OCI-M1 (cell line): ENCODE data around the gene PLAAT4.

Experiments
- DNase-seq: peaks from one replicate; lab custom pipeline; 2025; lab: John Stamatoyannopoulos, UW

Gene PLAAT4, protein sequence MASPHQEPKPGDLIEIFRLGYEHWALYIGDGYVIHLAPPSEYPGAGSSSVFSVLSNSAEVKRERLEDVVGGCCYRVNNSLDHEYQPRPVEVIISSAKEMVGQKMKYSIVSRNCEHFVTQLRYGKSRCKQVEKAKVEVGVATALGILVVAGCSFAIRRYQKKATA

GRCh38 chr11:63536669-63537292 is at the start of gene PLAAT4:
Gene PLAAT4, plus strand, starts transcription at chr11:63536808. Its CDS starts 61 bp downstream, at chr11:63536869.
- peak; percentile 87 for DNase-seq

- no peak for DNase-seq
Observed at GRCh38 chr11:63488789-63489188, 47.8 kb upstream of the PLAAT4 start.

GRCh38 chr11:63489879-63490278 is 46.7 kb upstream of the PLAAT4 start:
- peak; percentile 48 for DNase-seq

DNA sequence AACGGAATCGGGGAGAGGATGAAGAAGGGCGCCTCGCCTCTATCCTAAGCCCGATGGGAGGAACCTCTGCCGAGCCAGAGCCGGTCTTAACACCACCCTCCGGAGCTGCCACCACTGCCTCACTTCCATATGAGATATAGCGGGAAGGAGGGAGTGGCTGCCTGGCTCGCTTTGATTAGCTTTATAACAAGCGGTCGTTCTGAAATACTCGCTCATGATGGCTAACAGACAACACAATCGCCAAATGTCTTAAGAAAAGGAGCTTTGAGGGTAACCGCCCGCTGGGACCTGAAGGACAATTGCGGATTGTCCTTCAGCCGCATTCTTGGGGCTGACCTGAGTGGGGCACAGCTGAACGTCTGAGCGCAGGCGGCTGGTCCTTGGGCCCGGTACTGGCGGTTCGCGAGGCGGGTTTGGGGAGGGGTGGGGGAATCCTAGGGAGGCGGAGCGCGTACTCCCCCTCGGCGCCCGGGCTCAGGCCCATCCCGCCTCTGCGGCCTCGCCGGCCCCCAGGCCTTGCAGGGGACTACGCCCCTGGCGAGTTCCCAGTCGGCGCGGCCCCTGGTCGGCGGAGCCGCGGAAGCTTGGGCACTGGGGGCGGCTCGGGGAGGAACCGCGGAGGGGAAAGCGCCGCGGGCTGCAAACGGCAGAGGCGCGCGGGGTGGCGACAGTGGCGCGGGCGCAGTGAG is 45.9 kb upstream of the PLAAT4 start, which contains the start of gene PLAAT5:
Gene PLAAT5, minus strand, starts transcription at position 617 of the 689 bp plus-strand sequence. Its CDS starts 133 bp downstream, at position 484.
- peak; percentile 58 for DNase-seq

GRCh38 chr11:63491240-63491587 is 45.4 kb upstream of the PLAAT4 start:
- DNase-seq: no peak

- DNase-seq: peak; percentile 91
Observed at GRCh38 chr11:63491636-63492372, 44.8 kb upstream of the PLAAT4 start.

DNA sequence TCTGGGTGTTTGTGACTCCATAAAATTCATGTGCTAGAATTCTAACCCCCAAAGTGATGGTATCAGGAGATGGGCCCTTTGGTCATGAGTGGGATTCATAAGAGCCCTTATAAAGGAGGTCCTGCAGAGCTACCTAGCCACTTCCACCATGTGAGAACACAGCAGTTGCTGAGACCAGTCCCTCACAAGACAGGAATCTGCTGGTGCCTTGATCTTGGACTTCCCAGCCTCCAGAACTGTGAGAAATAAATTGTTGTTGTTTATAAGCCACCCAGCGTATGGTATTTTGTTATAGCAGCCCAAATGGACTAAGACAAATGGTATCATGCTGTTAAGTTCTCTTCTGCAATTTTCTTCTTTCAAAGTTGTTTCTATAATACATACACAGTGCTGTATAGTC is 44.2 kb upstream of the PLAAT4 start:
- no peak for DNase-seq

DNA sequence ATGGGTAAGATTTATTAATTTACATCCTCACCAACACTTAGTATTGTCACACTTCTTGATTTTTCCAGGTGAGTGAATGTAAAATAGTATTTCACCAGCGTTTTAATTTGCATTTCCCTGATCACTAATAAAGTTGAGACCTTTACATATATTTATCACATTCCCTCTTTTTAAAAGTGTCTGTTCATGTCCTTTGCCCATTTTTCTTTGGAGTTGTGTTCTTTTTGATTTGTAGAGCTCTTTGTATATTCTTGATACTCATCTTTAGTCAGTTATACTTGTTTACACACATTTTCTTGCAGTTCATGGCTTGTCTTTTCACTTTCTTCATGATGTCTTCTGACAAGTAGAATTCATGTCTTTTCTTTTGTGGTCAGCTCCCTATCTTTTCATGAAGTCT is 43.5 kb upstream of the PLAAT4 start:
- no peak for DNase-seq

DNA sequence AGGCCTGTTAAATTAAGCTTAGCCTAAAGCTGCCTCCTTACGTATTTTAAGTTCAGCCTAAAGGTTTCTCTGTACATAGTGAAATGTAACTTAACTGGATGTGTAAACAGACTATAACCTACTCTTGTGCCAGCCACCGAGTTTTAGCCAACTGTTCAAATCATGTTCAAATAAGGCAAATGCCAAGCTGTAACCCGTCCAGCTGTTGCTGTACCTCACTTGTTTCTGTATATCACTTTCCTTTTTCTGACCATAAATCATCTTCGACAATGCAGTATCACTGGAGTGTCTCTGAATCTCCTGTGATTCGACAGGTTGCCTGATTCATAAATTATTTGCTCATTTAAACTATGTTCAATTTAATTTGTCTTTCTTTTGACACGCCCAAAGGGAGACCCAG is 41.6 kb upstream of the PLAAT4 start:
- no peak for DNase-seq

DNA sequence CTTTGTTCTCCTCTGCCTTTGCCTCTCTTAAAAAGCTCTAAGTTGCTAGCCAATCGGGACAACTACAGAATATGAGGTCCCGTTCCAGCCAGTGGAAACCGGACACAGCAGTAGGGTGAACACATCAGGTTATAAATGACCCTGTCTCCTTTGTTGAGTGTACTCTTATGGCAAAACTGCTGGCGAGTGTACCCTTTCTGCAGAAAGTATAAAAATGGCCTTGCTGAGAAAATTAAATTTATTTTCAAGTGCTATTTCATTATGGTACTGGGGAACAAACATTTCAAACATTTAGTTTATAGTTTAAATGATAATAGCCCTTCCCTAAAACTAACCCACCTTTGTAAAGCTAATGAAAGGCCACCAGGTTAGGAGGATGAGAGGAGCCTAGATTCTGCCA is 36.7 kb upstream of the PLAAT4 start:
- no peak for DNase-seq

DNA sequence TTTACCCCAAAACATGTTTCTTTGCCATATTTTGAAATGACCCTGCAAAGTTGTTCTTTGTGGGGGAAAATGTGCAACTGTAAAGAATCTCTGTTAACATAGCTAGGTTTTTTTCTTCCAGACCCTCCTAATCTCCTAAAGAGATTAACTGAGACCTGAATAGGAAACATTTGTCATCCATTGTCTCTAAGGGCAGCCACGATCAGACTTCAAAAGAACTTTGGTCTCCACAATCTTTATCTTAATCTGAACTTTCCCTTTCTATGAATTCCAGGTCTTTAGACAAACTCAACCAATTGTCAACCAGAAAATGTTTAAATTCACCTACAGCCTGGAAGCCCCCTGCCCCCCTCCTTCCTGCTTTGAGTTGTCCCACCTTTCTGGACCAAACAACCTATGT is 35.4 kb upstream of the PLAAT4 start:
- no peak for DNase-seq

GRCh38 chr11:63502252-63502820 is 34.3 kb upstream of the PLAAT4 start:
- DNase-seq: peak; percentile 21

DNA sequence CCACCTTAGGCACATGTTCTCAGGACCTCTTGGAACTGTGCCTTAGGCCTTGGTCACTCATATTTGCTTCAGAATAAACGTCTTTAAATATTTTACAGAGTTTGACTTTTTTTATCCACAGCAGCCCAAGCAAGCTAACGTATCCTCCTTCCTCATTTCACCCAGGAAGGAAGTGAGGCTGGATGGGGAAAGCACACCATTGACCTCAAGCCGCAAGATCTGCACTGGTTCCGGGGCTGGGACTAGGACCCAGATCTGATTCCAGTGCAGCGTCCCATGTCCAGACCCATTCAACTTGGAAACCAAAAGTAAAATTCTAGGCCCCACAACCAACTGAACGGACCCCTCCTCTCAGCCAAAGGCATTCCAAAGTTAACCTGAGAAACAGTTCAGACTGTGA is 33.1 kb upstream of the PLAAT4 start:
- no peak for DNase-seq

DNA sequence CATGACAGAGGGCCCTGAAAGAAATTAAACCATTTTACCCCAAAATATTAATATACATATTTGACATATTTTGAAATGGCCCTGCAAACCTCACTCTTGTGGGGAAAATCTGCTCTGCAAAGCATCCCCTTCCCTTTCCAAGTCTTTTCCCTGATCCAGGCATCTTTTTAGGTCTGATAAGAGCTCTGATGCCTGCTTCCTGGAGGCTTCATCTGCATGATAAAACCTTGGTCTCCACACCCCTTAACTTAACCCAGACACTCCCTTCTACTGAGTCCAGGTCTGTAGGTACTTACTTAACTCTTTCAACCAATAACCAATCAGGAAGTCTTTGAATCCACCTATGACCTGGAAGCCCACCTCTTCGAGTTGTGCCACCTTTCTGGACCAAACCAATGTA is 32.6 kb upstream of the PLAAT4 start:
- DNase-seq: no peak

GRCh38 chr11:63504933-63505586 is 31.5 kb upstream of the PLAAT4 start:
- DNase-seq: no peak

- DNase-seq: peak; percentile 96
Observed at GRCh38 chr11:63505857-63506528, 30.6 kb upstream of the PLAAT4 start, which contains the start of gene LGALS12. Gene LGALS12, plus strand, starts transcription at chr11:63506084. Its CDS starts 375 bp downstream, at chr11:63506459.

GRCh38 chr11:63506876-63507275 is 29.7 kb upstream of the PLAAT4 start:
- DNase-seq: no peak

GRCh38 chr11:63507511-63507910 is 29.1 kb upstream of the PLAAT4 start:
- DNase-seq: no peak

GRCh38 chr11:63508009-63508408 is 28.6 kb upstream of the PLAAT4 start:
- peak; percentile 88 for DNase-seq

GRCh38 chr11:63508745-63509144 is 27.9 kb upstream of the PLAAT4 start:
- DNase-seq: no peak
